Osteoblast (primary cell): Measurements from ENCODE around the gene CTAG1A. TPM values are rescaled to one million over a fixed set of nuclear protein-coding genes. Genes with fewer than 3 reads are reported as not detected.

ENCODE experiments used
- DNase-seq: peaks from one replicate; pipeline ENCODE4 v3.0.0; 2011; ENCODE audit warnings: low spot score, mixed read lengths; ENCODE audit not compliant: insufficient read length; ENCODE audit errors: missing footprints
- H2AFZ ChIP-seq: 2 replicates; pipeline ENCODE4 v1.6.0; 2011; ENCODE audit warnings: mild to moderate bottlenecking, low read length
- H3K27ac ChIP-seq: 2 replicates; pipeline ENCODE4 v1.5.1; 2011; ENCODE audit warnings: mild to moderate bottlenecking, low read depth, low read length, moderate library complexity
- H3K27me3 ChIP-seq: 2 replicates; pipeline ENCODE4 v1.6.0; 2012; ENCODE audit warnings: mild to moderate bottlenecking, control low read depth, inconsistent platforms, low read length, moderate library complexity; ENCODE audit not compliant: insufficient read depth
- H3K36me3 ChIP-seq: 2 replicates; pipeline ENCODE4 v1.5.1; 2011; ENCODE audit warnings: mild to moderate bottlenecking, low read length, control low read depth, moderate library complexity; ENCODE audit not compliant: insufficient read depth
- H3K4me1 ChIP-seq: 2 replicates; pipeline ENCODE4 v1.5.1; 2011; ENCODE audit warnings: mild to moderate bottlenecking, low read length, control low read depth, moderate library complexity; ENCODE audit not compliant: insufficient read depth
- H3K4me2 ChIP-seq: 2 replicates; pipeline ENCODE4 v1.6.0; 2011; ENCODE audit warnings: mild to moderate bottlenecking, low read length; ENCODE audit not compliant: insufficient read depth
- H3K4me3 ChIP-seq: fragments of 200-600 bp; sonication (generic); 3 replicates; pipeline ENCODE4 v1.5.1; 2012; ENCODE audit warnings: mild to moderate bottlenecking, low read length, inconsistent platforms; ENCODE audit not compliant: insufficient read depth
- H3K79me2 ChIP-seq: 2 replicates; pipeline ENCODE4 v1.6.0; 2012; ENCODE audit warnings: mild to moderate bottlenecking, low read length, control low read depth, inconsistent platforms; ENCODE audit not compliant: insufficient read depth
- H3K9me3 ChIP-seq: 2 replicates; pipeline ENCODE4 v1.5.1; 2011; ENCODE audit warnings: low read depth, low read length, control low read depth
- H4K20me1 ChIP-seq: 2 replicates; pipeline ENCODE4 v1.6.0; 2012; ENCODE audit warnings: mild to moderate bottlenecking, low read length, control low read depth; ENCODE audit not compliant: insufficient read depth
- total RNA-seq: library from RNA; depleted of rRNA; stranded (reverse); fragments of >200 nt; gene quantifications from 2 replicates; pipeline ENCODE4 v1.2.3, GENCODE V29; 2012
- TF ChIP-seq, protein P1 (sequence below): IDR thresholded peaks from 2 replicates; pipeline ENCODE4 v1.5.1; 2011; ENCODE audit warnings: mild to moderate bottlenecking, low read depth, low read length, moderate library complexity; ENCODE audit errors: extremely low read depth

Gene CTAG1A
- total RNA-seq, 1 donor, result not detected

DNA sequence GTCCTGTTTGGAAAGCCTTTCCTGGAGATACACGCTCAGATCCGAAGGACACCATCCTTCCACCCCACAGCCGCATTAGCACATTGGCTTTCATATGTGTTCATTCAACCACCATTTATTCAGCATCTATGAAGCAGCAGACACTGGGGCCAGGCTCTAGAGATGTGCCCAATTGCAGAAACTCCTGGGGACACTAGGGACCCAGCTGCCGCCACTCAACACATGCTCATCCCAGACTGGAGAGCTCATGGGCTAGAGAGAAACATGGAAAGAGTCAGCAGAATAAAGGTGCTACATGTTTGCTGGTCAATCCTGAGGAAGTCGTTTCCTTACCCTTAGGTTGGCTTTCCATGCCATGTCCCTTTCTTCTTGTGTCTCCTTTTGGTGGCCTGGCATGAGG, 7.6 kb downstream of the CTAG1A start:
- Histone ChIP-seq H3K27ac (no peak overlapping the region), H3K4me1 (peaks cover 12% of the 10 kb centered on the region), H3K9me3 (no peaks in the 10 kb centered on the region), H3K27me3 (peaks cover 25% of the 10 kb centered on the region), H3K36me3 (no peaks in the 10 kb centered on the region), H3K79me2 (no peaks in the 10 kb centered on the region), H3K4me2 (no peak overlapping the region), H2AFZ (no peak overlapping the region), H4K20me1 (no peaks in the 10 kb centered on the region), H3K4me3 (no peak overlapping the region)
- TF ChIP-seq, protein P1, sequence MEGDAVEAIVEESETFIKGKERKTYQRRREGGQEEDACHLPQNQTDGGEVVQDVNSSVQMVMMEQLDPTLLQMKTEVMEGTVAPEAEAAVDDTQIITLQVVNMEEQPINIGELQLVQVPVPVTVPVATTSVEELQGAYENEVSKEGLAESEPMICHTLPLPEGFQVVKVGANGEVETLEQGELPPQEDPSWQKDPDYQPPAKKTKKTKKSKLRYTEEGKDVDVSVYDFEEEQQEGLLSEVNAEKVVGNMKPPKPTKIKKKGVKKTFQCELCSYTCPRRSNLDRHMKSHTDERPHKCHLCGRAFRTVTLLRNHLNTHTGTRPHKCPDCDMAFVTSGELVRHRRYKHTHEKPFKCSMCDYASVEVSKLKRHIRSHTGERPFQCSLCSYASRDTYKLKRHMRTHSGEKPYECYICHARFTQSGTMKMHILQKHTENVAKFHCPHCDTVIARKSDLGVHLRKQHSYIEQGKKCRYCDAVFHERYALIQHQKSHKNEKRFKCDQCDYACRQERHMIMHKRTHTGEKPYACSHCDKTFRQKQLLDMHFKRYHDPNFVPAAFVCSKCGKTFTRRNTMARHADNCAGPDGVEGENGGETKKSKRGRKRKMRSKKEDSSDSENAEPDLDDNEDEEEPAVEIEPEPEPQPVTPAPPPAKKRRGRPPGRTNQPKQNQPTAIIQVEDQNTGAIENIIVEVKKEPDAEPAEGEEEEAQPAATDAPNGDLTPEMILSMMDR, result no peak
- peak; percentile 51 for DNase-seq

DNA sequence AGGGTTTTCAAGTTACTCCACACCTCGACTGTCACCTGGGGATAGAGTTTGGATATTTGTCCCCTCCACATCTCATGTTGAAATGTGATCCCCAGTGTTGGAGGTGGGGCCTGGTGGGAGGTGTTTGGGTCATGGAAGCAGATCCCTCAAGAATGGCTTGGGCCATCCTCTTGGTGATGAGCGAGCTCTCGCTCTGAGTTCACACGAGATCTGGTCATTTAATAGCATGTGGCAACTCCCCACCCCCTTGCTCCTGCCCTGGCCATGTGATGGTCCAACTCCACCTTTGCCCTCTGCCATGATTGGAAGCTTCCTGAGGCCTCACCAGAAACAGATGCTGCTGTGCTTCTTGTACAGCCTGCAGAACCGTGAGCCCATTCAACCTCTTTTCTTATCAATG, 8.3 kb downstream of the CTAG1A start:
- DNase-seq, result no peak
- Histone ChIP-seq H3K27ac (no peak overlapping the region), H2AFZ (no peak overlapping the region), H3K9me3 (no peaks in the 10 kb centered on the region), H3K4me2 (no peak overlapping the region), H3K4me1 (peaks cover 12% of the 10 kb centered on the region), H3K4me3 (no peak overlapping the region), H3K27me3 (peaks cover 25% of the 10 kb centered on the region), H3K36me3 (no peaks in the 10 kb centered on the region), H3K79me2 (no peaks in the 10 kb centered on the region), H4K20me1 (no peaks in the 10 kb centered on the region)
- TF ChIP-seq, protein P1, result no peak

DNA sequence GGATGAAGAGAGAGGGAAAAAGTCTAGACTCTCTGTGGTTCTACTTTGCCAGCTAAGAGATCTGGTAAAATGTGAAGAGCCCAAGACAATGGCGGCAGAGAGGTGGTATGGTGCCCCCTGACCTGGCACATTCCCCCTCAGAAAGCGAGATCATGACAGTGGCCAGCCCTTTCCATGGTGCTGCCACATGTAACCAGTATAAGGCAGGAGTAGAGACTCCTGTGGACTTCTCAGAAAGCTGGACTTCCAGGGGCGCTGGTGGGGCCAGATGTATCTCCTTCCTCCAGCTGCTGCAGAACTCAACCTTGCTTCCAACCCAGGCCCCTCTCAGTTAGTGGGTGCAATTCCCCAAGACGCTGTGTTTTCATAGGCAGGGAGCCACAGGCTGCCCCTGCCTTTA, 9.6 kb downstream of the CTAG1A start:
- no peak overlapping the region for H2AFZ ChIP-seq
- peaks cover 25% of the 10 kb centered on the region for H3K27me3 ChIP-seq
- H3K4me2 ChIP-seq, result no peak overlapping the region
- H3K9me3 ChIP-seq, result no peaks in the 10 kb centered on the region
- no peaks in the 10 kb centered on the region for H3K79me2 ChIP-seq
- H3K4me1 ChIP-seq, result peaks cover 12% of the 10 kb centered on the region
- TF ChIP-seq, protein P1, result no peak
- no peak overlapping the region for H3K4me3 ChIP-seq
- H3K36me3 ChIP-seq, result no peaks in the 10 kb centered on the region
- no peak overlapping the region for H3K27ac ChIP-seq
- no peak for DNase-seq
- H4K20me1 ChIP-seq, result no peaks in the 10 kb centered on the region

DNA sequence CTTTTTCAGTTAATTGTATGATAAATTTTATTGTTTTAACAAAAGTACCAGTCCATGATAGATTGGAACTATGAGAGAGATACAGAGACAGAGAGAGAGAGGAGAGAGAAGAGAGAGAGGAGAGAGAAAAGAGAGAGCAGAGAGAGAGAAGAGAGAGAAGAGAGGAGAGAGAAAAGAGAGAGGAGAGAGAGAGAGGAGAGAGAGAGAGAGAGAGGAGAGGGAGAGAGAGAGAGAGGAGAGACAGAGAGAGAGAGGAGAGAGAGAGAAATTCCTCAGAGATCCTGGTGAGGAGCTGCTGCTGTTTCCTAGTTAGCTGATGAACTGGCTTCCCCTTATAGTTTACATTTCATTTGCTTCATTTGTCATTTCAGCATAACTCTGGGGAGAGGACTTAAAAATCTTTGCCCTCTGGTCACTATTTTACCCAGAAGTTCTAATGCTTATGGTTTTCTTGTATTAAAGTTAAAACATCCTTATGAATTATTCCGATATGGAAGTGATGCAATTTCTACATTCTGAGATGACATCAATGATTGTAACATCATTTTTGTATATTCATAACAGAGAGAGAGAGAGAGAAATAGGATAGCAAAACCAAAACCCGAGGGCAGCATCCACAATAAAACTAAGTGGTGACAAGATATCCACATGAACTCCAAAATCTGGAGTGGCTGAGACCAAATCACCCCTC, 10.8 kb downstream of the CTAG1A start:
- Histone ChIP-seq H3K4me2 (peak overlapping the region; percentile 23), H2AFZ (no peak overlapping the region), H3K36me3 (no peaks in the 10 kb centered on the region), H3K9me3 (no peaks in the 10 kb centered on the region), H3K4me1 (peaks cover 17% of the 10 kb centered on the region), H3K4me3 (no peak overlapping the region), H3K27me3 (peaks cover 25% of the 10 kb centered on the region), H3K27ac (no peak overlapping the region), H3K79me2 (no peaks in the 10 kb centered on the region), H4K20me1 (no peaks in the 10 kb centered on the region)
- peak; percentile 67 for DNase-seq
- TF ChIP-seq, protein P1, result no peak
